GM19463 (cell line): ENCODE measurements around the gene B4GALNT4.
"Not testable (repeated sequence)": the region's sequence is repeated elsewhere in the genome, so short reads cannot be mapped to it uniquely, and the experiment has no call there.

Experiments used
- ATAC-seq: cut with Tn5 transposase; IDR thresholded peaks from one replicate; pipeline ENCODE4 v1.9.1; 2021; ENCODE audit warnings: mild to moderate bottlenecking, moderate library complexity; ENCODE audit not compliant: unreplicated experiment

The B4GALNT4 gene

DNA sequence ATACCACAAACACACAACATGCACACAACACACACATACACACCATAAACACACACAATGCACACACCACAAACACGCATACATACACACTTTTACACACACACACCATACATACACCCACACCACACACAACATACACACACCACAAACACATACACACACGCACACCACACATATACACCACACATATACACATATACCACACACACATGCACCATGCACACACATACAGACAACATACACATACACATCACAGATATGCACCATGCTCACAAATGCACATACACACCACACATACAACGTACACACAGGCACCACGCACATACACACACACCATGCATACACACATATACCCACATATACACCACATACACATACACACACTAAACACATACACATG is 11.7 kb upstream of the B4GALNT4 start:
- ATAC-seq = no peak

DNA sequence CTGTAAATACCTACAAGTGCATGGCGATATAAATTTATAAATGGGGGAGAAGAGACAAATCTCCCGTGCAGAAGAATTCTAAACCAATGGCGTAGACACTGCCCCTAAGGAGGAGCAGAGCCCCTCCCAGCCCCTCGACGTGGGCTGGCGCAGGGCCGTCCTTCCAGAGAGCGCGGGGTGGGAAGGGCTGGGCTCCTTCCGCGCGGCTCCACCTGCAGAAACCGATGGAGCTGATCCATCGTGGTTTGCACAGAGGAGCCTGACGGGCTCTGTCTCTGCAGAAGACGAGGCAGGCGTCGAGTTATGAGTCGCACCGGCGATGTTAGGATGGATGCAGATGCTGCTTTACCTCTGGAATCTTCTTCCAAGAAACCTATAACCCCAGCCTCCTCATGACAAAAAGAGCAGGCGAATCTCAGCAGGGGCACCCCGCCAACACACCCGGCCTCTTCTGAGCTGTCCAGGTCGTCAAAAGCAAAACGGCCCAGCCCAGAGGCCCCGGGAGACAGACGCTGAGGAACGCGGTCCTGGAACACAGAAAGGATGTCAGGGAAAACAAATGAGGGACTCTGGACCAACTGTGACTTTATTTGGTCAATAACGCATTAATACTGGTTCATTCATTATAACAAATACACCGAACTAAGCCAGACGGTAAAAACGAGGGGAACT is 11.0 kb upstream of the B4GALNT4 start:
- ATAC-seq = no peak

DNA sequence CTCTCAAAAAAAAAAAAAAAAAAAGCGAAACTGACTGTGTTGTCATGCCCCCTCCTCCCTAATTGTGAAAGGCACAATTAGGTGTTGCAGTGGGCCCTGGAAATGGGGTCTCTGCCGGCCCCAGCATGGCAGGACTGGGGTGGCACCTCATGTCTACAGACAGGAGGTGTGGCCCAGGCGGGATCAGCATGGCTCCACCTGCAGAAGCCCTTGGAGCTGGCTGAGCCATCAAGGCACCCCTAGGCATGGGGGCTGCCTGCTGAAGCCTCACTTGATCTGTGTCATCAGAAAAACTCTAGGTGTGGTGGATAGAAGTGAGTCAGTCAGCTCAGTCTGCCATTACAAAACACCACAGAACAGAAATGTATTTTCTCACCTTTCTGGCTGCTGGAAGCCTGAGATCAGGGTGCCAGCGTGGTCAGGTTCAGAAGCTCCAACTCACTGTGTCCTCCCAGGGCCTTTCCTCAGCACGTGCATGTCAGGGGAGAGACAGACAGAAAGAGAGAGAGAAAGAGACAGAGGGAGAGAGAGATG is 10.1 kb upstream of the B4GALNT4 start:
- ATAC-seq = no peak

DNA sequence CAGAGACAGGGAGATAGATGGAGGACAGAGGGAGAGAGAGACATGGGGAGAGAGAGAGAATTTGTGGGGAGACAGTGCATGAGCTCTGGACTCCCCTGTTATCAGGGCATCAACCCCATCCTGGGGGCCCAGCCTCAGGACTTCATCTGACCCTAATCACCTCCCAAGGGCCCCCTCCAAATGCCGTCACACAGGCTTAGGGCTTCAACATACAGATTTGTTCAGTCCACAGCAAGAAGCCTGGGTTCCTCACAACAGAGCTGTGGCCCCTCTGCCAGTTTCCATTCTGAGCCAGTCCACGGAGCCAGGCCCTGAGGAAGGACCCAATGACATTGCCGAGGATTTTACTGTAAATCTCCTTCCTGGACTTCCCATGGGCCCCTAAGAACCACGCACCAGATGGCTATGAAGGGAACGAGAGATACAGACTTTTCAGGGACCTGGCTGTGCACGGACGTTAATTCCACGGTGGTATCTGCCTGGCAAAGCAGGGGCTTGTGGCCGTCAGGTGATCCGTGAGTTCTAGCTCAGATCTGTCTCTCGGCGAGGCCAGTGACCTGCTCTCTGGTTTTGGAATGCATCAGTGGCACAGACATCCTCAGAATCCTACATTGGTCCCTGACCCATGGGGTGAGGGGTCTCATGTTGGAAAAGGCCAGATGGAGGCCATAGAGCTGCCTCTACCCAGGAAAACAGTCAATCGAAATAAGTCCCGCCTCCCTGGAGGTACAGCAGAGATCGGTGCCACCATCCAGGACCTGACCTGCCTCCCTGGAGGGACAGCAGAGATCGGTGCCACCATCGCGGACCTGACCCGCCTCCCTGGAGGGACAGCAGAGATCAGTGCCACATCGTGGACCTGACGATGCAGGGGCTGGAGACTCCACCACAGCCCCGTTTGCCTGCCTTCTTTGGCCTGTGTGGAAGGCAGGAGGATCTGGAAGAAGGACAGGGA is 8.7 kb upstream of the B4GALNT4 start:
- ATAC-seq = no peak

DNA sequence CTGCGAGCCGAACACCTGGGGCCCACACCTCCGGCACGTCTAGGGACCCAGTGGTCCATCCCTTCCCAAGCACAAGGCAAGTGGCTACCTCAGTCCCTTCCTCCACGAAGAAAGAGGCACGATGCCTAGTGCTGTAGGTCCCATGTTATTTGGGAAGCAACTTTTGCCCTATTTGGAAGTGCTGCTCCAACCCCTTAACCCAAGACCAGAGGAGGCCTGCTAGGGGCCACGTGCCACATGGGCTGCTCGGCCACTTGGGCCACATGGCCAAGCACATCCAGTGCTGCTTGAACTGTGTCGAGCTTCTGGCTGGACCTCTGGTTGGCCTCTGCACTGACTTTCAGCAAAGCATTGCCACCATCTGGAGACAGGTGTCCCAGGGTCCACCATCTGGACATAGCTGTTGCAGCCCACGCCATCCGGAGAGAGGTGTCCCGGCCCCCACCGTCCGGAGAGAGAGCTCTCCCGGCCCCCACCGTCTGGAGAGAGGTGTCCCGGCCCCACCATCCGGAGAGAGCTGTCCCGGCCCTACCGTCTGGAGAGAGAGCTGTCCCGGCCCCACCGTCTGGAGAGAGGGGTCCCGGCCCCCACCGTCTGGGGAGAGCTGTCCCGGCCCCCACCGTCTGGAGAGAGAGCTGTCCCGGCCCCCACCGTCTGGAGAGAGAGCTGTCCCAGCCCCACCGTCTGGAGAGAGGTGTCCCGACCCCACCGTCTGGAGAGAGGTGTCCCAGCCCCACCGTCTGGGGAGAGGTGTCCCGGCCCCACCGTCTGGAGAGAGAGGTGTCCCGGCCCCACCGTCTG is 6.5 kb upstream of the B4GALNT4 start:
- ATAC-seq = no peak

DNA sequence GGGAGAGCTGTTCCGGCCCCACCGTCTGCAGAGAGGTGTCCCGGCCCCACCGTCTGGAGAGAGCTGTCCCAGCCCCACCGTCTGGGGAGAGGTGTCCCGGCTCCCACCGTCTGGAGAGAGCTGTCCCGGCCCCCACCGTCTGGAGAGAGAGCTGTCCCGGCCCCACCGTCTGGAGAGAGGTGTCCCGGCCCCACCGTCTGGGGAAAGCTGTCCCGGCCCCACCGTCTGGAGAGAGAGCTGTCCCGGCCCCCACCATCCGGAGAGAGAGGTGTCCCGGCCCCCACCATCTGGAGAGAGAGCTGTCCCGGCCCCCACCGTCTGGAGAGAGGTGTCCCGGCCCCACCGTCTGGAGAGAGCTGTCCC is 5.9 kb upstream of the B4GALNT4 start:
- not testable (repeated sequence) for ATAC-seq

DNA sequence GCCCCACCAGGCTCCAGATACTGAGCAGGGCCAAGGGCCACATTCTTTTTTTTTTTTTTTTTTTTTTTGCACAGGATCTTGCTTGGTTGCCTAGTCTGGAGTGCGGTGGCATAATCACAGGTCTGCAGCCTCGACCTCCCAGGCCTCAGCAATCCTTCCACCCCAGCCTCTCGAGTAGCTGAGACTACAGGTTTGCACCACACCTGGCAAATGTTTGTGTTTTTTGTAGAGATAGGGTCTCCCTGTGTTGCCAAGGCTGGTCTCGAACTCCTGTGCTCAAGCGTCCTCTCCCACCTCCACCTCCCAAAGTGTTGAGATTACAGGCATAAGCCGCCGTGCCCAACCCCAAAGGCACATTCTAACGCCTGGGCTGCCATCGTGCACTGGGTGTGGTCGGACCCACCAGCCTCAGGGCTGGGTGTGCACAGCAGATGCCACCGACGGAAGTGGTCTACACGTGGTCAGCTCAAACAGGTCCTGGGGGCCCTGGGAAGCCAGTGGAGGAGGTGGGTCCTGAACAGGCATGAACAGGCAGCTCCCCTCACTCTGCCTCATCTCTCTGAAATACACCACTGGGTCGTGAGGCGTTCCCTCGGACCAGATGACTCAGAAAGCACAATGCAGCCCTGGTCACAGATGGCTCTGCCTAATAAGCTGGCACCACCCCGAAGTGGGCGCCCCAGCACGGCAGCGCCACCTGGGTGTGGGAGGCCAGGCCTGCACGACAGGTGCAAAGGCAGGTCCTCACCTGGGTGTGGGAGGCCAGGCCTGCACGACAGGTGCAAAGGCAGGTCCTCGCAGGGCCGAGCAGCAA is 5.1 kb upstream of the B4GALNT4 start:
- no peak for ATAC-seq

DNA sequence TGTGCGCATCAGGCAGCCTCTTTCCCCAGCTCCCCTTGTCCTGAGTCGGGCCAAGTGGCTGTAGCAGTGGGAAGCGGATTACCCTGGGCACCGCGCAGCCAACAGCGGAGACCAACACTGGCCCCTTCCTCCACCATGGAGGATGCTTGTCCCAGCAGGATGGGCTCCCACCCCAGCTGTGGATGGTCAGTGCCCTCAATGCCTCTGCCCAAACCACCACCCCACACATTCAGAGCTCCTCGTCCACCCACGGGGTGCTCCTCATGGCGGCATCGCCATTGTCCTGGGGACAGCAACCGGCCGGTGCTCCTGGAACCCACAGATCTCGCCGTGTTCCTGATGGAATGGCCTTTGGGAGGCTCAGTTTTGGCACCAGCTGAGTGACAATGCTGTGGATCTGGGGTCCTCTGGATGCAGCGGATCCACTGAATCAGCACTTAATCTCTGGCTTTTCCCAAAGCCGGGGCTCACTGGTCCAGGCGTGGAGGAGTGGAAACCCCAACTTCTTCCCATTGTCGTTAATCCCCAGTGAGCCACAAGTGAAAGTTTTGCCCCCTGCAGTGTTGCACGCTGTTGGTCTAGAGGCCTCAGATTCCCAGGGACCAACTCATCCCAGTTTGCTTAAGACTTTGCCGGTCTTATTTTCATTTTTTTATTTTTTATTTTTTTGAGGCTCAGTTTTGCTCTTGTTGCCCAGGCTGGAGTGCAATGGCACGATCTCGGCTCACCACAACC is 4.1 kb upstream of the B4GALNT4 start:
- ATAC-seq = no peak

DNA sequence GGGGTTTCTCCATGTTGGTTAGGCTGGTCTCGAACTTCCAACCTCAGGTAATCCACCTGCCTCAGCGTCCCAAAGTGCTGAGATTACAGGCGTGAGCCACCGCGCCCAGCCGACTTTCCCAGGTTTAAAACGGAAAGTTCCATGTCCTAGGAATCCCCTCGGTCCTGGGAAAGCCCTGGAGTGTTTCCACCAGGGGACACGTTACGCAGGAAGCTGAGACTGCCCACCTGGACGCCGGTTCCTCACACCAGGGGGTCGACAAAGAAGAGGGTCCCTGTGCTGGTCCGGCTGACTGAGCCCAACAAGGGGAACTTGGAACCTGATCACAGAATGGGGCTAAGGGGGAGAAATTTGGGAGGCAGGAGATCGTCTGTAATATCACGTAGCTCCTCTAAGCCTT is 3.5 kb upstream of the B4GALNT4 start:
- ATAC-seq = no peak

DNA sequence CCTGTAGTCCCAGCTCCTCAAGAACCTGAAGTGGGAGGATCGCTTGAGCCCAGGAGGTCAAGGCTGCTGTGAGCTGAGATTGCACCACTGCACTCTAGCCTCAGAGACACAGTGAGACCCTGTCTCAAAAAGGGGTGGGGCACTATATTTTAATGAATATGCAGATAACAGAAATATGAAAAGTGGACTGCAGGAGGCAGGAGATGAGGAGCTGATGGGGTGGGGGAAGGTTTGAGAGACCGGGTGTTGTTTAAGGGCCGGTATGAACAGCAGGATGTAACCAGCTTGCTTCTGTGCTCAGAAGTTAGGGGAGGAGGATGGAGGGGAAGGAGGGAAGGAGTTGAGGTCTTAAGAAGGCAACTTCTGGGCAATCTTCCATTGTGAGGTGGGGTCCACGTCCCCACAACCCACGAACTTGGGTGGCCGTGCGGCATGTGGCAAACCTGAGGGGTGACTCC is 1.3 kb upstream of the B4GALNT4 start:
- ATAC-seq = no peak

DNA sequence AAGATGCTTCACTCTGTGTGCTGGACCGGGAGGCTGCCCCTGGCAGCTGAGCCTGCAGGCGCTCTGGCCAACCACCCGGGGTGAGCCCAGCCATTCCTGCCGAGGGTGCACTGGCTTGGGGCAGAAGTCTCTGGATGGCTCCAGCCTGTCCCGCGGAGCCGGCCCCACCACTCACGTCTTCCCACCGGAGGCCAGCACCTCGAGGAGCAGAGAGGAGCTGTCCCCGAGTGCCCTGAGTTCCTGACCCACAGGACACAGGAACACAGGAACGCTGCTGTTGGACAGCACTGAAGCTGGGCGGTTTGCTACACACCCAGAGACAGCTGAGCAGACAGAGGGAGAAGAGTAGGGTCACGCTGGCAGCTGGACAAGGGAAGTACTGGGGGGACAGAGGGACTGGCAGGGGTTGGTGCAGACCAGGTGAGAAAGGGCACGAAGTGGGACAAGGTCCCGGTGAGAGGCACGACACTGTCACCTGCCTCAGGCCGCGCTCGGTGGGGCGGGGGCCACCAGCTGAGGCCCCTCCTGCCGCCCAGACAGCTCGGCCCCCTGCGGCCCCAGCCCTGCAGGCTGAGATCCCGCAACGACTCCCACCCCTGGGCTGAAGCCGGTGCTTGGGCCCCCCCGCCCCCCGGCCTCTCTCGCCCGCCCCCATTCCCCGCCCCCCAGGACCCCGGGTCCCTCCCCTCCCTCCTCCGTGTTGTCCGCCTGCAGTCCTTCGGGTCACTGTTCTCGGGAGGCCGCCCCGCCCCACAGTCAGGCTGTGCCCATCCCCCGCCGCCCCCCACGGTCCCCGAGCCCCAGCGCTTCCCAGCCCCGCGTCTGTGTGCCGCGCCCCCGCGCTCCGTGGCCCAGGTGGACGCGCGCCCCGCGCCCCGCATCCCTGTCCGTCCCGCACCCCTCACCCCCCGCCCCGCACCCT is 624 bp upstream of the B4GALNT4 start:
- no peak for ATAC-seq

DNA sequence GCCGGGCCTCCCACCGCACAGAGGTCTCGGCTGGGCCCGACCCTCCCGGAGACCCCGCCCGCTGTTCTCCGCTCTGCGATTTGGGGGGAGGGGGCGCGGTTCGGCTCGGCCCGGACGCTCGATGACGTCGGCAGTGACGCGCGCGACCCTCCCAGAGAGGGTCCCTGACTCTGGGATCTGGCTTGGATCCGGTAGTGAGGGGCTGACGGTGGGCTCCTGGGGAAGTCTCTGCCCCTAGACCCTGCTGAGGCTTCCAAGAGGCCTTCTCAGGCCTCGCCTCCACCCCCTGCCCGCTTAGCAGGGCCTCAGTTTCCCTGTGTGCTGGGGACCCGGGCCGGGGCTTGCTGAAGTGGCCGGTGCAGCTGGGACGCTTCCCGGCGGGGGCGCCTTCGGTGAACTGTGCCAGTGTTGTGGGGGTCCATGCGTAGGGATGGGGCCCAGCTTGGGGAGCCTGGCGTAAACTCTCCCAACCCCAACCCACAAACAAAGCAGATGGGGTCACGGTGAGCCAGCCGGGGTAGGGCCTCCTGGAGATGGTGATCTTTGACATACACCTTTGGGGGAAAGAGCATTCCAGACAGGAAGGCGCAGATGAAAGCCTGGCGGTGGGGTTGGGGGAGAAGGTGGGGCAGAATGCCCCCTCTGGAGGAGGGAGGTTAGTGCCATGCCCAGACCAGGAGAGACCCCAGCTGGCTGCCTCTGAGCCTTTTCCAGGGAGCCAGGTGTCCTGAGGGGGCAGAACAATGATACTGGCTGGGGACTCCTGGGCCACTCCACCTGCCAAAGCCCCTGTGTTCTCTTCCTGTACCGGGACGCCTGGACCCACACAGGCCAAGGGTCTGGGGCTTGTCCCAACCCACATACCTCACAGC is 1.0 kb downstream of the B4GALNT4 start:
- ATAC-seq = no peak

DNA sequence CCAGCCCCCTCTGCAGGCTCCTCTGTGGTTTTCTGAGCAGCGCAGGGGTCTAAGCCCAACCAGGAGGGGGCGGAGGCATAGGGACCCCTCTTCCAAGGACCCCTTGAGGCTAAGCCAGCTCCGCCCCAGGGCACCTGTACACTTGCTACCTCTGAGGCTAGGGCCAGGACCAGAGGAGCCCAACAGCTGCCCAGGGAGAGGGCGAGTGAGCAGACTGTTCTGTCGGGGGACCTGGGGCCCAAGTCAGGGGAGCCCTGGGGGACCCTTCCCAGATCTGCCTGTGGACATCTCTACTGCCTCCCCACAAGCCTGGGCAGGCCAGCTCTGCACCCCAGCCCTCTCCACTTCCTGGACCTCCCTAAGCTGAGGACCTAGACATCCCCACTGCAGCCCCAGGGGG is 1.8 kb downstream of the B4GALNT4 start:
- ATAC-seq = no peak

DNA sequence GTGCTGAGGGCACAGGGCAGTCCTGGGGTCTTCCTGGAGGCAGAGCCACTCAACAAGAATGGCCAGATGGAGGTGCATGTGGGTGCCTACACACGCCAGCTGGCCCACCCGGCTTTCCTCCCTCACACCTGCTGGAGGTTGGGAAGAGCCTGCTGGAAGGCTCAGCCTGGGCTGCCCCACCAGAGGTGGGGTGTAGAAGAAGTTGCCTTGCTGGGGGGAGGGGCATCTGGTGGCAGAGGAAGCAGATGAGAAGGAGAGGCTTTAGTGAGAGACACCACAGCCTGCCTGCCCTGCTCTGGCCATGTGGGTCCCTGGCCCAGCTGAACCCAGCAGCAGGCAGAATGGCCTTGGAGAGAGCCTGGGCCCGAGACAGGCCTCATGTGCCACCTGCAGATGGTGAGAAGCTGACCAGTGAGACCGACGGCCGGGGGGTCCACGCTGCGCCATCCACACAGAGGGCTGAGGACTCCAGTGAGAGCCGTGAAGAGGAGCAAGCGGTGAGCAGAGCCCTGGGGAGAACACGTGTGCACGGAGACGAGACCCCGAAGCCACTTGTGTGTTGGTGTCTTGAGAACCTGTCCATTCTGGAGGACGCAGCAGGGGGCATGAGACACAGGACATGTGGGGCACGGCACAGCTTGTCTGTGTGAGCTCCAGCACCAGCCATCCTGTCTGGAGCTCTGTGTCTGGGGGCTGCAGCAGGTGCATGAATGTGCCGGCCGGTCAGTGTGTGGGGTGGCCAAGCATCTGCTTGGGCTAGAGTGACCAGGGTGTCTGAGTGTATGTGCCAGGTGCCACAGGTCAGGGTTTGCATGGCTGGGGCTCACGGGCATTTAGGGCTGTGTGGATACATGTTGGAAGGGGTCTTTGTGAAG is 2.7 kb downstream of the B4GALNT4 start:
- ATAC-seq = no peak

DNA sequence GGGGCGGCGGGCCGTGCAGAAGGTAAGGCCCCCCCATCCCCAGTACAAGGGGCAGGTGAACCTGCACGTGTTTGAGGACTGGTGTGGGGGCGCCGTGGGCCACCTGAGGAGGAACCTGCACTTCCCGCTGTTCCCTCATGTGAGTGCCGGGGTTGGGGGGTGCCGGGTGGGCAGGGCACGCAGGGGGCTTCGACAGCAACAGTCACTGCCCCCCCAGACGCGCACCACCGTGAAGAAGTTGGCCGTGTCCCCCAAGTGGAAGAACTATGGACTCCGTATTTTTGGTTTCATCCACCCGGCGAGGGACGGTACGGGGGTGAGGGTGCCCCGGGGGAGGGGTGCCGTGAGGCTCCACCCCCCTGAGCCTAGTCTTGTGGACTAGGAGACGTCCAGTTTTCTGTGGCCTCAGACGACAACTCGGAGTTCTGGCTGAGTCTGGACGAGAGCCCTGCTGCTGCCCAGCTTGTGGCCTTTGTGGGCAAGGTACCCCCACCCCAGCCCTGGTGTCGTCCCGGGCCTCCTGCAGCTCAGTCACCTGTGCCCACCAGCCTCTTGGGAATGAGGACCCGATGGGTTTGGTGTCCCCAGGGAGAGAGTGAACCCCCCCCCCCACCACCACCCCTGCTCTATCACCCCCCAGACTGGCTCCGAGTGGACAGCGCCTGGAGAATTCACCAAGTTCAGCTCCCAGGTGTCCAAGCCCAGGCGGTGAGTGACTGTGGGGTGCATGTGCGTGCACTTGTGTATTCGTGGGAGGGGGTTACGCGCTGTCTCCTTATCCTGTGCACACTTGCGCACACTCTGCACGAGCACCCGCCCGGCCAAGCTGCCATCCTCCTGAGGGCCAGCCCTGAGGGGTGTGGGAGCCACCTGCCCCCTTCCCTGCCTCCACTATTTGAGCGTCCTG is 3.8 kb downstream of the B4GALNT4 start:
- ATAC-seq = no peak
